Nephron progenitor cell (in vitro differentiated cells): ENCODE data around the gene PAK6.

Experiments used
- DNase-seq: peaks from one replicate; pipeline ENCODE4 v3.0.0; 2021
- H3K27ac Mint-ChIP-seq: 2 replicates; pipeline ENCODE4 v1.8.0; 2021; ENCODE audit warnings: mild to moderate bottlenecking, moderate library complexity, mixed read lengths
- H3K27me3 Mint-ChIP-seq: 2 replicates; pipeline ENCODE4 v1.8.0; 2021; ENCODE audit warnings: mild to moderate bottlenecking, low read depth, mixed read lengths; ENCODE audit not compliant: poor library complexity
- H3K36me3 Mint-ChIP-seq: 2 replicates; pipeline ENCODE4 v1.8.0; 2021; ENCODE audit warnings: low read depth, mixed read lengths
- H3K4me1 Mint-ChIP-seq: 2 replicates; pipeline ENCODE4 v1.8.0; 2021; ENCODE audit warnings: mixed read lengths
- H3K4me3 Mint-ChIP-seq: 2 replicates; pipeline ENCODE4 v1.8.0; 2021; ENCODE audit warnings: mild to moderate bottlenecking, moderate library complexity, mixed read lengths
- H3K9me3 Mint-ChIP-seq: 2 replicates; pipeline ENCODE4 v1.8.0; 2021; ENCODE audit warnings: mild to moderate bottlenecking, moderate library complexity, mixed read lengths
- CTCF ChIP-seq: fragments of 200-600 bp; sonication (generic); IDR thresholded peaks from 2 replicates; pipeline ENCODE4 v1.5.0; 2021; ENCODE audit warnings: antibody characterized with exemption

PAK6 gene

GRCh38 chr15:40243126-40243810 is 4.4 kb downstream of the PAK6 start:
- no peak overlapping the region for H3K27ac Mint-ChIP-seq
- no peak for DNase-seq
- H3K4me3 Mint-ChIP-seq = no peak overlapping the region

GRCh38 chr15:40244961-40245523 is 6.2 kb downstream of the PAK6 start:
- Mint-ChIP-seq H3K4me3 (no peak overlapping the region), H3K9me3 (no peaks in the 10 kb centered on the region), H3K27me3 (peaks cover 37% of the 10 kb centered on the region), H3K36me3 (no peaks in the 10 kb centered on the region), H3K4me1 (peaks cover 11% of the 10 kb centered on the region), H3K27ac (no peak overlapping the region)
- TF ChIP-seq CTCF = no peak
- no peak for DNase-seq

More at GRCh38 chr15:40243126-40243810, 4.4 kb downstream of the PAK6 start:
- H3K4me1 Mint-ChIP-seq = peaks cover 19% of the 10 kb centered on the region
- no peak for TF ChIP-seq CTCF
- H3K27me3 Mint-ChIP-seq = peaks cover 39% of the 10 kb centered on the region
- H3K9me3 Mint-ChIP-seq = no peaks in the 10 kb centered on the region
- H3K36me3 Mint-ChIP-seq = no peaks in the 10 kb centered on the region

- H3K27me3 Mint-ChIP-seq = peaks cover 38% of the 10 kb centered on the region
- no peaks in the 10 kb centered on the region for H3K36me3 Mint-ChIP-seq
- no peak overlapping the region for H3K27ac Mint-ChIP-seq
- peaks cover 12% of the 10 kb centered on the region for H3K4me1 Mint-ChIP-seq
- no peak overlapping the region for H3K4me3 Mint-ChIP-seq
- H3K9me3 Mint-ChIP-seq = no peaks in the 10 kb centered on the region
- TF ChIP-seq CTCF = no peak
- DNase-seq = no peak
These were observed 7.0 kb downstream of the PAK6 start for GRCh38 chr15:40245666-40246450.

- Mint-ChIP-seq H3K4me3 (no peak overlapping the region), H3K27ac (no peak overlapping the region), H3K27me3 (peaks cover 46% of the 10 kb centered on the region), H3K9me3 (no peaks in the 10 kb centered on the region), H3K36me3 (no peaks in the 10 kb centered on the region), H3K4me1 (peaks cover 19% of the 10 kb centered on the region)
- DNase-seq = no peak
- no peak for TF ChIP-seq CTCF
These were observed 7.8 kb downstream of the PAK6 start for GRCh38 chr15:40246496-40247280.

- H3K4me1 Mint-ChIP-seq = peaks cover 19% of the 10 kb centered on the region
- no peak overlapping the region for H3K4me3 Mint-ChIP-seq
- no peak for TF ChIP-seq CTCF
- no peaks in the 10 kb centered on the region for H3K9me3 Mint-ChIP-seq
- H3K27me3 Mint-ChIP-seq = peaks cover 54% of the 10 kb centered on the region
- no peak overlapping the region for H3K27ac Mint-ChIP-seq
- DNase-seq = no peak
- H3K36me3 Mint-ChIP-seq = no peaks in the 10 kb centered on the region
These were observed 8.6 kb downstream of the PAK6 start for GRCh38 chr15:40247406-40247971.
